HUES6 (cell line): ENCODE measurements around the gene GTF2H4.

Experiments
- H3K27ac ChIP-seq: 2 replicates; pipeline ENCODE4 v1.7.0; 2013; ENCODE audit warnings: low read depth, mild to moderate bottlenecking, low read length, inconsistent platforms
- H3K27me3 ChIP-seq: 2 replicates; pipeline ENCODE4 v1.6.1; 2013; ENCODE audit warnings: low read length; ENCODE audit not compliant: control insufficient read depth, insufficient read depth
- H3K36me3 ChIP-seq: 2 replicates; pipeline ENCODE4 v1.6.1; 2013; ENCODE audit warnings: low read length; ENCODE audit not compliant: control insufficient read depth, insufficient read depth
- H3K4me1 ChIP-seq: 2 replicates; pipeline ENCODE4 v1.6.1; 2013; ENCODE audit warnings: low read length; ENCODE audit not compliant: control insufficient read depth, insufficient read depth
- H3K4me3 ChIP-seq: 2 replicates; pipeline ENCODE4 v1.5.1; 2013; ENCODE audit warnings: low read depth, low read length
- H3K9ac ChIP-seq: one replicate; pipeline ENCODE4 v1.6.1; 2013; ENCODE audit warnings: mild to moderate bottlenecking, low read length
- H3K9me3 ChIP-seq: 2 replicates; pipeline ENCODE4 v1.6.1; 2013; ENCODE audit warnings: low read depth, low read length; ENCODE audit not compliant: control insufficient read depth, insufficient read depth

Gene GTF2H4

GRCh38 chr6:30945281-30945680 is 37.3 kb downstream of the GTF2H4 start:
- H3K4me1 ChIP-seq = peaks cover 22% of the 10 kb centered on the region
- H3K36me3 ChIP-seq = no peaks in the 10 kb centered on the region
- no peak overlapping the region for H3K27ac ChIP-seq
- no peak overlapping the region for H3K9ac ChIP-seq
- H3K27me3 ChIP-seq = no peaks in the 10 kb centered on the region
- H3K4me3 ChIP-seq = no peak overlapping the region
- H3K9me3 ChIP-seq = no peaks in the 10 kb centered on the region

GRCh38 chr6:30947231-30947630 is 39.2 kb downstream of the GTF2H4 start:
- Histone ChIP-seq H3K27me3 (peaks cover 10% of the 10 kb centered on the region; the same call in 1 of the 2 replicates), H3K4me1 (peaks cover 13% of the 10 kb centered on the region)

GRCh38 chr6:30948811-30949210 is 40.8 kb downstream of the GTF2H4 start:
- H3K27me3 ChIP-seq = peaks cover 21% of the 10 kb centered on the region; the same call in 1 of the 2 replicates
- H3K4me1 ChIP-seq = peaks cover 4% of the 10 kb centered on the region; the same call in 1 of the 2 replicates
- H3K9me3 ChIP-seq = peaks cover 4% of the 10 kb centered on the region; the same call in 1 of the 2 replicates
- no peak overlapping the region for H3K9ac ChIP-seq
- H3K36me3 ChIP-seq = no peaks in the 10 kb centered on the region
- no peak overlapping the region for H3K4me3 ChIP-seq
- H3K27ac ChIP-seq = no peak overlapping the region

More at GRCh38 chr6:30947231-30947630, 39.2 kb downstream of the GTF2H4 start:
- no peak overlapping the region for H3K27ac ChIP-seq
- H3K36me3 ChIP-seq = no peaks in the 10 kb centered on the region
- no peak overlapping the region for H3K9ac ChIP-seq
- peaks cover 4% of the 10 kb centered on the region; the same call in 1 of the 2 replicates for H3K9me3 ChIP-seq
- H3K4me3 ChIP-seq = no peak overlapping the region

GRCh38 chr6:30951907-30952469 is 44.0 kb downstream of the GTF2H4 start:
- Histone ChIP-seq H3K4me1 (peaks cover 18% of the 10 kb centered on the region), H3K27ac (no peak overlapping the region), H3K36me3 (no peaks in the 10 kb centered on the region), H3K9me3 (peaks cover 4% of the 10 kb centered on the region; the same call in 1 of the 2 replicates), H3K9ac (no peak overlapping the region), H3K27me3 (peaks cover 47% of the 10 kb centered on the region), H3K4me3 (no peak overlapping the region)

DNA sequence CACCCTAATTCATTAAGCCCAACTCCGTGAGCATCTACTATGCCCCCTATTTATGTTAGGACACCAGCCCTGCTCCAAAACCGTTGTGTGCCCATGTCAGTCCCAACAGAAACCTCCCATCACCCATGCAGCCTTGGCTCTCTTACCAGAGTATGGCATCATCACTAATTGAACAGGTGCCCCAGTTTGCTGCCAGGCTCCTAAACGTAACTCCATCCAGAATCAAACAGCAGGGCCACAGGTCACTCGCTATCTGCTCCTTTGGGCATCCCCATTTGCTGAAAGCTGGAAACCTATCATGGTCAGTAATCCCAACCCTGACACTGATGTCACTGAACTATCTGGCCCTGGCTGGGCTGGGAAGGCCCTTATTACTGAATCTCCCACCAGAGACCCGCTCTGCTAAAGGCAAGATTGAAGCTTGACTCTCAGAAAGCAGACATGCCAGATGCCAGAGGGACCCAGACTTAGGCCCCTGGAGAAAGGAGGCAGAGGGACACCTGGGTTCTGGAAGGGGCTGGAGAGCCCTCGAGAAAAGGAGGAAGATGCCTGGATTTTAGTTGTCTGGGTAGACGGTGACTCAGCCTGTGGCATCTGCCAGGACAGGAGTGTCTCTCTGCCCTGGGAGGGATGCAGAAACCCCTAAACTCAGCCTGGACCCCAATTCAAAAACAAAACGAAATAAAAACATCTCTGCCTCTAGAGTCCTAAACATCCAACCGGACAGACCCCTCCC is 46.8 kb downstream of the GTF2H4 start:
- peaks cover 48% of the 10 kb centered on the region for H3K27me3 ChIP-seq
- no peaks in the 10 kb centered on the region for H3K36me3 ChIP-seq
- peaks cover 23% of the 10 kb centered on the region for H3K4me1 ChIP-seq
- peak overlapping the region; percentile 66 for H3K4me3 ChIP-seq
- H3K27ac ChIP-seq = no peak overlapping the region
- peak overlapping the region; percentile 60 for H3K9ac ChIP-seq
- H3K9me3 ChIP-seq = peaks cover 4% of the 10 kb centered on the region; the same call in 1 of the 2 replicates

- Histone ChIP-seq H3K4me1 (peaks cover 23% of the 10 kb centered on the region), H3K4me3 (peak overlapping the region; percentile 66), H3K36me3 (no peaks in the 10 kb centered on the region), H3K9me3 (peaks cover 4% of the 10 kb centered on the region; the same call in 1 of the 2 replicates), H3K27ac (no peak overlapping the region), H3K27me3 (peaks cover 48% of the 10 kb centered on the region), H3K9ac (peak overlapping the region; percentile 60)
These were observed 47.5 kb downstream of the GTF2H4 start for GRCh38 chr6:30955367-30956042.

DNA sequence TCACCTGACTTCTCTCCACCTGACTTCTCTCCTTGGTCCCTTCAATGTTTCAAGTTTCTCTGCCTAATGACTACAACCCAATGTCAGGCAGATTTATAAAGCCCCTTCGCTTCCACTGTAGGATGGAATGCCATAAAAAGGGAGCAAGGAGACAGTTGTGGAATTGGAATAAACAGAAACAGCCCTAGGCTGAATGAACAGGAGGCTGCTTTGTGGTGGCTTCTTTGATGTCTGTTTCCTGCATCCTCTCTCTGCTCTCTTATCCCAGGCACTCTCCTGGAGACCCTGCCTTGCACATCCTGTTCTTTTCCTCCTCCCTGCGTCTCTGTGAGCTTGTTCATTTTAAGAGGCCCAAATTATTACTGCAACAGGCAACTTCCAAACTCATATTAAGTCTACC is 49.7 kb downstream of the GTF2H4 start:
- no peak overlapping the region for H3K9ac ChIP-seq
- H3K9me3 ChIP-seq = no peaks in the 10 kb centered on the region
- peaks cover 34% of the 10 kb centered on the region for H3K27me3 ChIP-seq
- no peak overlapping the region for H3K27ac ChIP-seq
- no peaks in the 10 kb centered on the region for H3K36me3 ChIP-seq
- no peak overlapping the region for H3K4me3 ChIP-seq
- H3K4me1 ChIP-seq = peaks cover 23% of the 10 kb centered on the region

DNA sequence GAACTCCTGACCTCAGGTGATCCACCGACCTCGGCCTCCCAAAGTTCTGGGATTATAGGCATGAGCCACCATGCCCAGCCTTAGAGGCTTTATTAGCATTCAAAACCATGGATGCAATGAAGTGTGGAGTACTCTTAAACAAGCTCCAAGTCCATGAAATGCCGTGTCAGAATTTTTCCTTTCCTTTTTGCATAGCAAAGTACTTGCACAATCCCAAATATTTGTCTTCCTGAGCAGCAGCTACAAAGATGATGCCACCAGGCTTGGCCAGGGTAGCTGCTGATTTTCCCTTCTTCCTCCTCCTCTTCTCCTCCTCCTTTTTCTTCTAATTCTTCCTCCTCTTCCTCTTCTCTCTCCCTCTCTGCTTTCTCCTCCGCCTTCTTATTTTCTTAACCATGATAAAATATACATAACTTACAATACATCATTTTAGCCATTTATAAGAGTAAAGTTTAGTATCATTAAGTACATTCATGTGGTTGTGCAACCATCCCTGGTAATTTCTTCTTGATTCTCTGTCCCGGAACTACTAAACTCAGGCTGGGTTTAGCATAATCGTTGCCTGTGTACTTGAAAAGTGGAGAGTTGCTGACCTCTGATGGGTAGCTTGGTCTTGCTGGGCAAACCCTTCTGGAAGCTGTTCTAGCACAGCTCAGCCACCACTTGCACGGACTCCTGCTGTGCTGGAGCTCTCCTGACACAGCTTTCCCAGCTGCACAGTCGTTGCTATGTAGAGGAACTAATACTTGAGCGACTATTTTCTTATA is 53.1 kb downstream of the GTF2H4 start:
- peaks cover 10% of the 10 kb centered on the region; the same call in 1 of the 2 replicates for H3K4me1 ChIP-seq
- H3K36me3 ChIP-seq = no peaks in the 10 kb centered on the region
- no peak overlapping the region for H3K27ac ChIP-seq
- no peak overlapping the region for H3K4me3 ChIP-seq
- no peaks in the 10 kb centered on the region for H3K9me3 ChIP-seq
- peaks cover 10% of the 10 kb centered on the region for H3K27me3 ChIP-seq
- H3K9ac ChIP-seq = no peak overlapping the region

- Histone ChIP-seq H3K4me1 (0 out of 2 replicates have a peak, but pooled peaks cover 2% of the 10 kb centered on the region), H3K27me3 (no peaks in the 10 kb centered on the region), H3K27ac (no peak overlapping the region), H3K9ac (no peak overlapping the region), H3K36me3 (no peaks in the 10 kb centered on the region), H3K9me3 (no peaks in the 10 kb centered on the region), H3K4me3 (no peak overlapping the region)
These were observed 54.7 kb downstream of the GTF2H4 start for GRCh38 chr6:30962716-30963115.

DNA sequence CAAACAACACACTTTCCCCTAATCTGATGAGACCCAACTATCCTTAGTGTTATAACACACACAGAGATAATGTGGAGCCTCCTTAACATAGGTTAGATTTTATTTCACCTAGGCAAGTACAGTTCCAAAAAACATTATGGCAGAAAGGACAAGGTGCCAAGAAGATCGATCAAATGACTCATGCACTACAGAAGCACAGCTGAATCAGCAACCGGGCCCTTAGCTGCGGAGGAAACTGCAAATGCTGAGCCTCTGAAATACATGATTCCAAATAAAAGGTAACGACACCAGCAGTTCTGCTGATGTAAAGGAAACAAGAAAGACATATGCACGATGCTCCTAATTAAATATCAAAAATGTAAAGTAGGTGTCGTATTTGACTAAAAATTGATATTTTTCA is 55.6 kb downstream of the GTF2H4 start:
- H3K9ac ChIP-seq = no peak overlapping the region
- no peaks in the 10 kb centered on the region for H3K36me3 ChIP-seq
- H3K4me3 ChIP-seq = no peak overlapping the region
- H3K27me3 ChIP-seq = no peaks in the 10 kb centered on the region
- no peaks in the 10 kb centered on the region for H3K9me3 ChIP-seq
- no peaks in the 10 kb centered on the region for H3K4me1 ChIP-seq
- H3K27ac ChIP-seq = no peak overlapping the region
